ENCODE measurements around the gene SORCS2.

DNA sequence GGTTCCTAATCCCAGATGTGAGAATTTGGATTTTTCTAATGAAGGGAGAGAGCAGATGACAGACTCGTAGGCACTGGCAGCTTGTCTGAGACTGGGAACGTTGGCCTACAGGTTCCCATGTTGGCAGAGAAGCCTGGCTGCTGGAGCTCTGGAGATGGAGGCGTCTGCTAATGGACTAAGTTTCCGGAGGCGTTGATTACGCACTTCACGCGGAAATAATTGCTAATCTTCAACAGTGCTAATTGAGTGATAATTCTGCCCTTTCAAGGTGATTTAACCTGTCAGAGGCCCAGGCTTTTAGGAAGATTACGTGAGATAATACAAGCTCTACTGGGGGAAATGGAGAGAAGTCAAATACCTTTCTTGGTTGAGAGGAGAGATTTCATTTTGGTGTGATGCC, 165.0 kb downstream of the SORCS2 start:
- TF ChIP-seq, protein P1, sequence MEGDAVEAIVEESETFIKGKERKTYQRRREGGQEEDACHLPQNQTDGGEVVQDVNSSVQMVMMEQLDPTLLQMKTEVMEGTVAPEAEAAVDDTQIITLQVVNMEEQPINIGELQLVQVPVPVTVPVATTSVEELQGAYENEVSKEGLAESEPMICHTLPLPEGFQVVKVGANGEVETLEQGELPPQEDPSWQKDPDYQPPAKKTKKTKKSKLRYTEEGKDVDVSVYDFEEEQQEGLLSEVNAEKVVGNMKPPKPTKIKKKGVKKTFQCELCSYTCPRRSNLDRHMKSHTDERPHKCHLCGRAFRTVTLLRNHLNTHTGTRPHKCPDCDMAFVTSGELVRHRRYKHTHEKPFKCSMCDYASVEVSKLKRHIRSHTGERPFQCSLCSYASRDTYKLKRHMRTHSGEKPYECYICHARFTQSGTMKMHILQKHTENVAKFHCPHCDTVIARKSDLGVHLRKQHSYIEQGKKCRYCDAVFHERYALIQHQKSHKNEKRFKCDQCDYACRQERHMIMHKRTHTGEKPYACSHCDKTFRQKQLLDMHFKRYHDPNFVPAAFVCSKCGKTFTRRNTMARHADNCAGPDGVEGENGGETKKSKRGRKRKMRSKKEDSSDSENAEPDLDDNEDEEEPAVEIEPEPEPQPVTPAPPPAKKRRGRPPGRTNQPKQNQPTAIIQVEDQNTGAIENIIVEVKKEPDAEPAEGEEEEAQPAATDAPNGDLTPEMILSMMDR (conservative IDR thresholded peaks at IDR 0.05; ENCODE audit: low read depth, low read length): no peak
- TF ChIP-seq EZH2 (IDR thresholded peaks at IDR 0.05; ENCODE audit: low read length, unreplicated experiment): no peak

Measured in PC-3 (cell line).